Raji (cell line): Measurements from ENCODE around the gene MMP12.

ENCODE experiments used
- POLR2A ChIP-seq: IDR thresholded peaks from 2 replicates; pipeline ENCODE4 v1.6.1; 2011; ENCODE audit warnings: low read depth, low read length, control low read depth; ENCODE audit not compliant: insufficient read depth

The MMP12 gene

GRCh38 chr11:102874852-102875251, at the start of gene MMP12:
TSS of gene MMP12 (minus strand) at chr11:102874982. CDS start at chr11:102874937, 45 bp downstream.
- TF ChIP-seq POLR2A: no peak

- no peak for TF ChIP-seq POLR2A
These were observed 46.9 kb upstream of the MMP12 start for GRCh38 chr11:102921587-102922220.

GRCh38 chr11:102920118-102920684, 45.4 kb upstream of the MMP12 start:
- TF ChIP-seq POLR2A: no peak

- no peak for TF ChIP-seq POLR2A
These were observed 40.2 kb upstream of the MMP12 start for GRCh38 chr11:102915044-102915375.

GRCh38 chr11:102914238-102915043, 39.7 kb upstream of the MMP12 start:
- no peak for TF ChIP-seq POLR2A

GRCh38 chr11:102912482-102912830, 37.7 kb upstream of the MMP12 start:
- TF ChIP-seq POLR2A: no peak

- TF ChIP-seq POLR2A: no peak
These were observed 37.1 kb upstream of the MMP12 start for GRCh38 chr11:102911758-102912481.

- no peak for TF ChIP-seq POLR2A
These were observed 25.6 kb upstream of the MMP12 start for GRCh38 chr11:102900346-102900745.

- TF ChIP-seq POLR2A: no peak
These were observed 17.0 kb upstream of the MMP12 start for GRCh38 chr11:102891736-102892135.

GRCh38 chr11:102886999-102887398, 12.2 kb upstream of the MMP12 start:
- TF ChIP-seq POLR2A: no peak

- TF ChIP-seq POLR2A: no peak
These were observed 8.4 kb upstream of the MMP12 start for GRCh38 chr11:102883141-102883540.

GRCh38 chr11:102882389-102883024, 7.7 kb upstream of the MMP12 start:
- TF ChIP-seq POLR2A: no peak

- no peak for TF ChIP-seq POLR2A
These were observed 5.0 kb upstream of the MMP12 start for GRCh38 chr11:102879801-102880200.

GRCh38 chr11:102878595-102878994, 3.8 kb upstream of the MMP12 start:
- no peak for TF ChIP-seq POLR2A

GRCh38 chr11:102868339-102868738, 6.4 kb downstream of the MMP12 start:
- no peak for TF ChIP-seq POLR2A
